CD4-positive, alpha-beta T cell (primary cell): ENCODE data around the gene PLXDC1. TPM values are rescaled to one million over a fixed set of nuclear protein-coding genes. Genes with fewer than 3 reads are reported as not detected.
A peak's percentile ranks its signal among the peaks of the same experiment; 100 is the strongest.

Experiments used
- ATAC-seq: fragments of 200-7000 bp; cut with Tn5 transposase; one replicate; pipeline ENCODE4 v1.10.0; 2022; ENCODE audit warnings: mild to moderate bottlenecking; ENCODE audit not compliant: poor library complexity
- CTCF ChIA-PET: fragments of 350-600 bp; sonication (Branson Sonifier 250); formaldehyde crosslinking; loops from one replicate; lab custom pipeline; 2021; ENCODE audit warnings: antibody characterized with exemption, inconsistent platforms; lab: Charles Lee
- POLR2A ChIA-PET: fragments of 350-600 bp; sonication (Branson Sonifier 250); formaldehyde crosslinking; loops from one replicate; lab custom pipeline; 2021; ENCODE audit warnings: antibody characterized with exemption, inconsistent platforms; lab: Charles Lee
- DNase-seq, 14 experiments: peaks; one replicate each; pipeline ENCODE4 v3.0.0-alpha.2; 2013 to 2020; ENCODE audit warnings: mixed read lengths in 2 of 14
- H3K27ac ChIP-seq, 2 donors: one replicate each; pipeline versions ENCODE4 v1.5.1 to v1.7.0; 2013; ENCODE audit warnings: low read length in 2 of 2, low read depth in 1 of 2, mild to moderate bottlenecking in 1 of 2
- H3K27me3 ChIP-seq, 2 experiments: 1 replicate in 1 of 2; 2 replicates in 1 of 2; pipeline versions ENCODE4 v1.6.1 to v1.7.0; 2013; ENCODE audit warnings: low read length in 2 of 2, control low read depth in 1 of 2, mild to moderate bottlenecking in 1 of 2, moderate library complexity in 1 of 2; ENCODE audit not compliant: insufficient read depth in 2 of 2, control insufficient read depth in 1 of 2
- H3K36me3 ChIP-seq: one replicate; pipeline ENCODE4 v1.6.1; 2013; ENCODE audit warnings: low read length, control low read depth; ENCODE audit not compliant: insufficient read depth
- H3K4me1 ChIP-seq: one replicate; pipeline ENCODE4 v1.6.1; 2013; ENCODE audit warnings: low read length, control low read depth; ENCODE audit not compliant: insufficient read depth
- H3K4me3 ChIP-seq: one replicate; pipeline ENCODE4 v1.5.1; 2013; ENCODE audit warnings: mild to moderate bottlenecking, low read length, moderate library complexity
- H3K9me3 ChIP-seq, 2 experiments: 1 replicate in 1 of 2; 2 replicates in 1 of 2; pipeline versions ENCODE4 v1.6.1 to v1.7.0; 2013; ENCODE audit warnings: low read length in 2 of 2, mild to moderate bottlenecking in 2 of 2, control low read depth in 1 of 2, moderate library complexity in 1 of 2; ENCODE audit not compliant: control insufficient read depth in 1 of 2, insufficient read depth in 1 of 2
- H3K27ac Mint-ChIP-seq: one replicate; pipeline ENCODE4 v1.8.0; 2020; ENCODE audit warnings: mixed read lengths
- H3K27me3 Mint-ChIP-seq: one replicate; pipeline ENCODE4 v1.8.0; 2021; ENCODE audit warnings: mixed read lengths
- H3K36me3 Mint-ChIP-seq: one replicate; pipeline ENCODE4 v1.8.0; 2021; ENCODE audit warnings: low read depth, mixed read lengths
- H3K4me1 Mint-ChIP-seq: one replicate; pipeline ENCODE4 v1.8.0; 2021; ENCODE audit warnings: low read depth, mixed read lengths
- H3K4me3 Mint-ChIP-seq: one replicate; pipeline ENCODE4 v1.8.0; 2020; ENCODE audit warnings: mild to moderate bottlenecking, mixed read lengths
- H3K9me3 Mint-ChIP-seq: one replicate; pipeline ENCODE4 v1.8.0; 2020; ENCODE audit warnings: mixed read lengths
- CTCF ChIP-seq: fragments of 200-600 bp; IDR thresholded peaks from one replicate; pipeline ENCODE4 v1.8.0; 2022; ENCODE audit warnings: antibody characterized with exemption, mild to moderate bottlenecking
- intact Hi-C, 2 experiments: fragments of 100-400 bp; cut with DNase I in 1 of 2; cut with micrococcal nuclease in 1 of 2; formaldehyde crosslinking; loops; one replicate each; pipeline versions ENCODE4 v1.15.1 to v1.9.0; 2023 to 2025; cut with DNase I, micrococcal nuclease
- total RNA-seq, 174 experiments: library from RNA in 2 of 174; stranded (reverse) in 2 of 174; gene quantifications; one replicate each; pipeline ENCODE4 v1.2.3 and lab custom pipeline; 2021 to 2026

Gene PLXDC1
- total RNA-seq, 2 experiments from 2014 or later = 66.7 to 67.6 TPM

GRCh38 chr17:39096508-39097149 lies 54.8 kb downstream of the PLXDC1 start:
- H3K4me1 ChIP-seq = peaks cover 85% of the 10 kb centered on the region
- Mint-ChIP-seq H3K4me1 (peaks cover 91% of the 10 kb centered on the region), H3K27me3 (no peaks in the 10 kb centered on the region), H3K9me3 (no peaks in the 10 kb centered on the region), H3K27ac (peak overlapping the region; percentile 94), H3K4me3 (peak overlapping the region; percentile 79), H3K36me3 (no peaks in the 10 kb centered on the region)
- H3K36me3 ChIP-seq = no peaks in the 10 kb centered on the region
- POLR2A ChIA-PET = interaction anchor here (0.5 to 1.5 kb wide), 6 partner anchors 54 to 225 kb away, joined by 3 to 7 read pairs (median 3); no protein-coding TSS in a partner anchor
- DNase-seq (peak in 13 of 14 experiments; percentile 13 to 87 (median 34)), ATAC-seq (peak; percentile 43)
- no peak for TF ChIP-seq CTCF
- H3K9me3 ChIP-seq = no peaks in the 10 kb centered on the region
- peak overlapping the region; percentile 39 for H3K4me3 ChIP-seq
- peak overlapping the region; percentile 51 to 71 for H3K27ac ChIP-seq
- CTCF ChIA-PET = no interaction called here
- intact Hi-C loops = loop anchor here (2.0 to 10.0 kb wide), 3 partner anchors 39 to 222 kb away; partner anchors contain the start of genes LASP1 (in 1 of the 2) and PLXDC1 (in 1 of the 2)
- no peaks in the 10 kb centered on the region for H3K27me3 ChIP-seq

- Histone ChIP-seq H3K4me3 (no peak overlapping the region), H3K27me3 (no peaks in the 10 kb centered on the region), H3K4me1 (peaks cover 87% of the 10 kb centered on the region), H3K27ac (peak overlapping the region; percentile 58 to 71), H3K9me3 (no peaks in the 10 kb centered on the region), H3K36me3 (no peaks in the 10 kb centered on the region)
- POLR2A ChIA-PET = interaction anchor here (0.8 to 5.3 kb wide), 4 partner anchors 57 to 242 kb away, joined by 3 to 71 read pairs (median 4); partner anchors contain the start of genes LASP1, PLXDC1 and RPL23
- CTCF ChIA-PET = no interaction called here
- peaks cover 91% of the 10 kb centered on the region for H3K4me1 Mint-ChIP-seq
- H3K27ac Mint-ChIP-seq = peak overlapping the region; percentile 94
- H3K36me3 Mint-ChIP-seq = no peaks in the 10 kb centered on the region
- H3K4me3 Mint-ChIP-seq = peak overlapping the region; percentile 66
- no peak for TF ChIP-seq CTCF
- intact Hi-C loops = loop anchor here in 1 of 2 experiments (5.0 to 10.0 kb wide), 2 partner anchors 38 to 220 kb away; partner anchors contain the start of gene LASP1
- ATAC-seq (no peak), DNase-seq (no peak)
- no peaks in the 10 kb centered on the region for H3K9me3 Mint-ChIP-seq
- no peaks in the 10 kb centered on the region for H3K27me3 Mint-ChIP-seq
Measured at GRCh38 chr17:39095309-39095686, 56.1 kb downstream of the PLXDC1 start.

GRCh38 chr17:39094607-39095308 lies 56.7 kb downstream of the PLXDC1 start:
- Mint-ChIP-seq H3K27me3 (no peaks in the 10 kb centered on the region), H3K4me3 (peak overlapping the region; percentile 78), H3K36me3 (no peaks in the 10 kb centered on the region), H3K9me3 (no peaks in the 10 kb centered on the region), H3K4me1 (peaks cover 90% of the 10 kb centered on the region), H3K27ac (peak overlapping the region; percentile 94)
- Histone ChIP-seq H3K36me3 (no peaks in the 10 kb centered on the region), H3K27ac (peak overlapping the region; percentile 55 to 58), H3K9me3 (no peaks in the 10 kb centered on the region), H3K4me3 (no peak overlapping the region), H3K4me1 (peaks cover 93% of the 10 kb centered on the region), H3K27me3 (no peaks in the 10 kb centered on the region)
- DNase-seq = peak in 10 of 14 experiments; percentile 15 to 77 (median 36)
- intact Hi-C loops = loop anchor here (5.0 to 10.0 kb wide), 4 partner anchors 33 to 220 kb away; partner anchors contain the start of gene LASP1 (in 1 of the 2)
- ATAC-seq = peak; percentile 42
- ChIA-PET POLR2A (interaction anchor here (0.7 to 5.3 kb wide), 5 partner anchors 57 to 241 kb away, joined by 3 to 71 read pairs (median 4); partner anchors contain the start of genes LASP1, PLXDC1 and RPL23), CTCF (interaction anchor here (1.9 kb wide), 1 partner anchor 80 kb away, joined by 4 read pairs; no protein-coding TSS in a partner anchor)
- no peak for TF ChIP-seq CTCF
